K562 (cell line): ENCODE measurements around the gene MYBL2. TPM values are rescaled to one million over a fixed set of nuclear protein-coding genes. Genes with fewer than 3 reads are reported as not detected.

Experiments
- BMI1 ChIP-seq: fragments of 150-350 bp; IDR thresholded peaks from 2 replicates; pipeline ENCODE4 v1.6.1; 2014; ENCODE audit warnings: low read length
- CTCF ChIP-seq, 3 experiments: IDR thresholded peaks in 2 of 3; conservative IDR thresholded peaks in 1 of 3; 2 replicates each; pipeline ENCODE4 v1.5.1; 2011 to 2012; ENCODE audit warnings: low read length in 3 of 3, mild to moderate bottlenecking in 3 of 3, control low read depth in 2 of 3, improper control_type of control experiment in 1 of 3, inconsistent platforms in 1 of 3, low read depth in 1 of 3, mixed read lengths in 1 of 3, moderate library complexity in 1 of 3; ENCODE audit not compliant: insufficient read depth in 2 of 3
- HNRNPUL1 ChIP-seq: fragments of 200-400 bp; formaldehyde crosslinking; IDR thresholded peaks from 2 replicates; pipeline ENCODE4 v1.6.1; 2017; ENCODE audit warnings: low read length
- MAFK ChIP-seq: IDR thresholded peaks from 2 replicates; pipeline ENCODE4 v1.6.1; 2011; ENCODE audit warnings: low read length, improper control_type of control experiment
- PATZ1 ChIP-seq: fragments of 250-450 bp; sonication (Bioruptor Pico); IDR thresholded peaks from 2 replicates; pipeline ENCODE4 v1.5.0; 2020; ENCODE audit warnings: mild to moderate bottlenecking, borderline replicate concordance
- RAD21 ChIP-seq, 2 experiments: fragments of 250-450 bp in 1 of 2; fragments of 450-650 bp in 1 of 2; sonication (Bioruptor Pico) in 1 of 2; formaldehyde crosslinking in 1 of 2; IDR thresholded peaks in 1 of 2; conservative IDR thresholded peaks in 1 of 2; 2 replicates each; pipeline versions ENCODE4 v1.4.0 to v1.8.0; 2020 to 2022; ENCODE audit warnings: mild to moderate bottlenecking in 2 of 2, moderate library complexity in 1 of 2
- RB1 ChIP-seq: fragments of 450-650 bp; IDR thresholded peaks from 2 replicates; pipeline ENCODE4 v1.6.1; 2017; ENCODE audit warnings: low read depth, mild to moderate bottlenecking
- REST ChIP-seq, 2 experiments: fragments of 450-650 bp; formaldehyde crosslinking in 1 of 2; IDR thresholded peaks; 2 replicates each; pipeline versions ENCODE4 v1.4.0 to v1.6.1; 2014 to 2020; ENCODE audit warnings: mild to moderate bottlenecking in 2 of 2, borderline replicate concordance in 1 of 2, low read depth in 1 of 2
- SMAD2 ChIP-seq: fragments of 150-350 bp; IDR thresholded peaks from 2 replicates; pipeline ENCODE4 v1.6.1; 2014; ENCODE audit warnings: low read depth, mild to moderate bottlenecking, low read length
- TAF7 ChIP-seq: fragments of 450-650 bp; IDR thresholded peaks from 2 replicates; pipeline ENCODE4 v1.6.1; 2016; ENCODE audit warnings: missing genetic modification characterization, missing compliant biosample characterization
- XRCC5 ChIP-seq: fragments of 200-400 bp; formaldehyde crosslinking; IDR thresholded peaks from 2 replicates; pipeline ENCODE4 v1.6.1; 2017; ENCODE audit warnings: low read depth, mild to moderate bottlenecking, low read length
- ZNF143 ChIP-seq: sonication (generic); formaldehyde crosslinking; IDR thresholded peaks from 2 replicates; pipeline ENCODE4 v1.9.0; 2022; ENCODE audit warnings: mild to moderate bottlenecking, missing genetic modification reagents
- ZNF239 ChIP-seq: fragments of 250-450 bp; sonication (Bioruptor Pico); IDR thresholded peaks from 2 replicates; pipeline ENCODE4 v1.4.0; 2020; ENCODE audit warnings: mild to moderate bottlenecking
- polyA plus RNA-seq, 8 experiments: library from polyadenylated mRNA; depleted of rRNA in 4 of 8; stranded (reverse) in 5 of 8; unstranded in 3 of 8; fragments of >200 nt; fragmentation: Nextera tagmentation in 2 of 8; fragmentation: Illumina TruSeq in 1 of 8; extraction: Ambion mirVana in 2 of 8; extraction: Trizol in 1 of 8; gene quantifications; 2 replicates each; pipeline versions ENCODE4 v1.2.1 to v1.2.3, GENCODE V29; 2011 to 2014; ENCODE audit warnings: inconsistent platforms in 1 of 8, missing spikeins in 1 of 8
- total RNA-seq, 7 experiments: library from RNA; depleted of rRNA in 6 of 7; stranded (reverse); fragments of >200 nt in 6 of 7; fragmentation: Illumina TruSeq in 2 of 7; extraction: Trizol in 2 of 7; gene quantifications; 2 replicates each; pipeline versions ENCODE4 v1.2.1 to v1.2.3, GENCODE V29; 2011 to 2021; ENCODE audit warnings: low replicate concordance in 1 of 7

The MYBL2 gene
- total and polyA plus RNA-seq, 9 of the 15 experiments (the other 6 are each of a cell fraction or from before 2014, with no cell fraction given), result 4.4 to 169 (median 52.5) TPM

GRCh38 chr20:43749734-43750294 is 82.9 kb downstream of the MYBL2 start (continued):
- TF ChIP-seq PATZ1 (no peak), RAD21 (CRISPR knock-in tag; conservative IDR thresholded peaks at IDR 0.05 in 1 of 2, IDR thresholded peaks at IDR 0.05 in 1 of 2) (peak; percentile 92 to 95), ZNF239 (no peak), SMAD2 (no peak), MAFK (no peak), CTCF (IDR thresholded peaks at IDR 0.05 in 2 of 3, conservative IDR thresholded peaks at IDR 0.05 in 1 of 3; ENCODE audit: insufficient read depth in 2 of 3, low read depth in 1 of 3, low read length in 3 of 3) (peak; percentile 92 to 96 (median 93)), HNRNPUL1 (no peak), REST (IDR thresholded peaks at IDR 0.05; ENCODE audit: borderline replicate concordance) (peak; percentile 83), REST (CRISPR knock-in tag; IDR thresholded peaks at IDR 0.05; ENCODE audit: low read depth) (no peak), ZNF143 (CRISPR knock-in tag) (no peak), TAF7 (tag) (no peak), BMI1 (no peak), XRCC5 (0 out of 2 replicates have a peak, but pooled peaks have one; percentile 54), RB1 (peak; percentile 77)
